GM12865 (cell line): ENCODE data around the gene MGST2.
"Not testable (repeated sequence)": the region's sequence is repeated elsewhere in the genome, so short reads cannot be mapped to it uniquely, and the experiment has no call there.

ENCODE experiments used
- DNase-seq: peaks from one replicate; pipeline ENCODE4 v3.0.0; 2010; ENCODE audit warnings: low read depth
- H3K4me3 ChIP-seq: 2 replicates; pipeline ENCODE4 v1.5.1; 2011; ENCODE audit warnings: mild to moderate bottlenecking, low read depth, low read length, control low read depth
- TF ChIP-seq, protein P1 (sequence below): IDR thresholded peaks from 2 replicates; pipeline ENCODE4 v1.5.1; 2011; ENCODE audit warnings: low read length, control low read depth, low read depth, inconsistent platforms; ENCODE audit not compliant: insufficient read depth; ENCODE audit errors: missing control alignments

The MGST2 gene

DNA sequence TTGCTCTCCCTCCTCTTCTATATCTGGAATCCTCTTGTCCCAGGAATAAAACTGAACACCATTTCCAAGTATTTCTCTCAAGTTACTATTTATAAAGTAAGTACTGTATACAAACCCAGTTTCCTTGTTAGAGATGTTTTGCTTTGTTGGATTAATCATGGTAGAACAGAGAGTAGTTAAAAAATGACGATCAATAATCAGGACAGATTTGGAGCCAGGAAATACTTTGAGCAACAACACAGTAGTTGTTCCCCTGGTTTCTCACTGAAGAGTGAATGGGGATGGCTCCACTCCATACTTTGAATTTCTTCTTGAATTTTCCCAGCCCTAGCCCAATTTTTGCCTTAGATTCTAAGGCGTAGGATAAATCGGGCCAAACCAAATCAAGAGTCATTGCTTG is 21.4 kb downstream of the MGST2 start:
- DNase-seq = no peak
- H3K4me3 ChIP-seq = no peak overlapping the region
- TF ChIP-seq, protein P1, sequence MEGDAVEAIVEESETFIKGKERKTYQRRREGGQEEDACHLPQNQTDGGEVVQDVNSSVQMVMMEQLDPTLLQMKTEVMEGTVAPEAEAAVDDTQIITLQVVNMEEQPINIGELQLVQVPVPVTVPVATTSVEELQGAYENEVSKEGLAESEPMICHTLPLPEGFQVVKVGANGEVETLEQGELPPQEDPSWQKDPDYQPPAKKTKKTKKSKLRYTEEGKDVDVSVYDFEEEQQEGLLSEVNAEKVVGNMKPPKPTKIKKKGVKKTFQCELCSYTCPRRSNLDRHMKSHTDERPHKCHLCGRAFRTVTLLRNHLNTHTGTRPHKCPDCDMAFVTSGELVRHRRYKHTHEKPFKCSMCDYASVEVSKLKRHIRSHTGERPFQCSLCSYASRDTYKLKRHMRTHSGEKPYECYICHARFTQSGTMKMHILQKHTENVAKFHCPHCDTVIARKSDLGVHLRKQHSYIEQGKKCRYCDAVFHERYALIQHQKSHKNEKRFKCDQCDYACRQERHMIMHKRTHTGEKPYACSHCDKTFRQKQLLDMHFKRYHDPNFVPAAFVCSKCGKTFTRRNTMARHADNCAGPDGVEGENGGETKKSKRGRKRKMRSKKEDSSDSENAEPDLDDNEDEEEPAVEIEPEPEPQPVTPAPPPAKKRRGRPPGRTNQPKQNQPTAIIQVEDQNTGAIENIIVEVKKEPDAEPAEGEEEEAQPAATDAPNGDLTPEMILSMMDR = no peak

- no peak for DNase-seq
- TF ChIP-seq, protein P1 = no peak
- no peak overlapping the region for H3K4me3 ChIP-seq
Measured at GRCh38 chr4:139689093-139689722, 23.6 kb downstream of the MGST2 start.

DNA sequence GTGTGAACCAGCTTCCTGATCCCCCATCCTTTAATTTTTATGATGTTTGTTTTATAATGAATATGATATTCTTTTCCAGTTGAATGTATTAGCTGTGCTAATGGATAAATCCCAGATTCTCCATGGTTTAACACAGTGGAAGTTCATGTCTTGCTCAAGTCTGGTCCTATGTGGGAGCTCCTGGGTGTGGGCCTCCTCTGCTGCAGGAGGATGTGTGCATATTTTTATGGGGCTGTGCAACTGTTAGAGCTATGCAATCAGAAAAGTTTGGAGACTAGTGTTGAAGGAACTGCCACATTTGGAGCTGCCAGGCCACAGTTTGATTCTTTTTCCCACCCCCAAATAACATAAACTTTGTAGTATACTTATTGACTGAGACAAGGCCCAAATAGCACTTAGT is 24.8 kb downstream of the MGST2 start:
- no peak for DNase-seq
- no peak overlapping the region for H3K4me3 ChIP-seq
- TF ChIP-seq, protein P1 = no peak

DNA sequence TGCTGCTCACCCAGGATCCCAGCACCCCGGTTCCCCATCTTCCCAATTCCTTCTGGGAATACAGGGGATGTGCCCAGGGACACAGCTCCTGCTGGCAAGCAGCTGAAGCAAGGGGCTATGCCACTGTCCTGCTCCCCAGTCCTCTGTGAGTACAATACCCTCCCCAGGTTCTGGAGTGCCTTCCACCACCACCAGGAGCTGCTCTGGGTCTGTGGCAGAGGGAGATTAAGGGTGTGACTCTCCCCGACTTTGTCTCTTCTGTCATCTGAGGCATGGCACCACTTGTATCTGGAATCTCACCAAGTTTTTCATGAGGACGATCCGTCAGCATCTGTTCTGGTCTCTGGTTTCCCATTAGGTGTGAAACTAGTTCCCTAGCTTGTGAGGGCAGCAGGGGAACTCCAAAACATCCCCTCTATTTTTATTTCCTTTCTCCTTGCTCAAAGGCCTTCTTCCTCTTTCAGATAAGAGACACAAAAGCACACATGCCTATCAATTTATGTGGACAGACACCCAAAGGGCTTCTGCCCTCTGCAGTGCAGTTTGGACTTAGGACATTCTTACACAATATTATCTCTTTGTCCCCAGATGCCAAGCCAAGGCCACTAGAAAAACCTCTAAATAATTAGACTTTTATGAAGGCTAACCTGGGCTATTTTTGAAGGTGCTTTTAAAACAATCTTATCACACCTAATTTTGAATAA is 26.8 kb downstream of the MGST2 start:
- TF ChIP-seq, protein P1 = peak; percentile 34
- DNase-seq = peak; percentile 5
- H3K4me3 ChIP-seq = no peak overlapping the region

DNA sequence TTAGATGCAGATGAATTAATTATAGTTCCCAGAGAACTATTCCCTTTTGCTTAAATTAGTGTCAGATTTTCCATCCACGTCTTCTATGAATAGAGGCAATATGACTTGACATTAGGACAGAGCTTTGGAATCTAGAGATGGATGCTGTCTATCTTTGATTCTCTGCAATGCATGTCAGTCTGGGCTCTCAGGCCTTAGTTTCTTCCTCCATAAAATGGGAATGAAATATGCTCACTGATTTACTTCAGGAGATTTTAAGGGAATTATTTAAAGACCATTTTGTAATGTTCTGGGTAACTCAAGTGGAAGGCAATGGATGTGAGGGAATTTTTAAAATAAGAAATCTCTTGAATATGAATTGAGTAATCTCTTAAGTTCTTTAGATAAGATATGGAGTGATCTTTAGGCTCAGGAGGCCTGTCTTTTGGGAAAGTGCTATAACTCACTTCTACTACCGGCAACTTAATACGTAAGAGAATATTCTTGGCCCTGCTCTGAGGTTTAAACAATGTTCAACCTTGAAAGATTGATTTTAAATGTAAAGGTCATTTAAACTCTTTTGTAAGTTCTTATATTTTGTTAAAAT is 29.0 kb downstream of the MGST2 start:
- TF ChIP-seq, protein P1 = no peak
- H3K4me3 ChIP-seq = no peak overlapping the region
- DNase-seq = no peak

DNA sequence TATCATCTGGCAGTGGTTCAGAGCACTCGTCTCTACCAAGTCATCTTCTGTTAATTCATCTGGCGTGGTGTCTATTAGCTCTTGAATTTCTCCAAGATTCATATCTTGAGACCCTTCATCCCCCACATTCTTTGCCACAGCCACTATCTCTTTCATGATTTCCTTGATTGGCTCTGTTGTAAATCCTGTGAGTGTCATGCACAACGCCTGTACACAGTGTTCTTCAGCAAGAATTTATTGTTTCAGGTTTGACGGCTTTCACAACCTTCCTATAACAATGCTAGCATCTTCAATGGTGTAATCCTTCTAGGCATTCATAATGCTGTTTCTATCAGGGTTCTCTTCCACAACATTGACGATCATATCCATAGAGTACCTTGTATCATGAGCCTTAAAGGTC is 30.9 kb downstream of the MGST2 start:
- TF ChIP-seq, protein P1 = no peak
- DNase-seq = no peak
- H3K4me3 ChIP-seq = no peak overlapping the region

DNA sequence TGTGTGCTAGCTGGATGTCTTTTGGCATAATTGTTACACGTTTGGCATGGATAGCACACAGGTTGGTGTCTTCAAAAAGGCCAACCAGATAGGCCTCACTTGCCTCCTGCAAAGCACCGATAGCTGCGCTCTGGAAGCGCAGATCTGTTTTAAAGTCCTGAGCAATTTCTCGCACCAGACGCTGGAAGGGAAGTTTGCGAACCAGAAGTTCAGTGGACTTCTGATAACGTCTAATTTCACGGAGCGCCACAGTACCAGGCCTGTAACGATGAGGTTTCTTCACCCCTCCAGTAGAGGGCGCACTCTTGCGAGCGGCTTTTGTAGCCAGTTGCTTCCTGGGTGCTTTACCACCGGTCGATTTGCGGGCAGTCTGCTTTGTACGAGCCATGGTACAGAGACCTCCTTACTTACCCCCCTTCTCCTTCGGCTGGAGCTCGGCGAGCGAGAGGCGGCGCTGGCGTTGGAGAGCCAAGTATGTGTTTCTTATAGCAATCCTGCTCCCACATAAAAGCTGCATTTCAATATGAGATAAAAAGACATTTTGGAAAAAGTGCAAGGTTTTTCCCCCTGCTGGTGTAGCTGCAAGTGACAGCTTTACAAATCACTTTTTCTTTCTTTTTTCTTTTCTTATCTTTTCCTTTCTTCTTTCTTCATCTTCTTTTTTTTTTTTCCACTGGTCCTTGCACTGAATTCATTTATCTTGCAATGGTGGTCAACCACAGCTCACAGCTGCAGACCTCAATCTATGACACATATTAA is 32.7 kb downstream of the MGST2 start:
- not testable (repeated sequence) for DNase-seq, H3K4me3 ChIP-seq
